PC-3 (cell line): ENCODE measurements around the gene SAMD11.

Experiments
- CTCF ChIP-seq: fragments of 300-600 bp; sonication (generic); conservative IDR thresholded peaks from 2 replicates; pipeline ENCODE4 v1.5.1; 2017; ENCODE audit warnings: antibody characterized with exemption, low read depth, mild to moderate bottlenecking, low read length
- EZH2 ChIP-seq: fragments of 300-600 bp; sonication (generic); IDR thresholded peaks from one replicate; pipeline ENCODE4 v1.6.1; 2017; ENCODE audit warnings: antibody characterized with exemption, mild to moderate bottlenecking, low read length; ENCODE audit not compliant: unreplicated experiment

- TF ChIP-seq CTCF (no peak), EZH2 (no peak)
Observed at GRCh38 chr1:992362-992761, 68.6 kb downstream of the SAMD11 start.
